A673 (cell line): ENCODE results near the gene R3HDML. TPM values are rescaled to one million over a fixed set of nuclear protein-coding genes. Genes with fewer than 3 reads are reported as not detected.

Experiments
- BruUV-seq: library from RNA; stranded (reverse); fragments of 400-500 nt; replicated peaks from 2 replicates; lab custom pipeline; 2021; lab: Mats Ljungman, UMichigan
- CTCF ChIA-PET: fragments of 300-600 bp; sonication (Branson Sonifier 250); formaldehyde crosslinking; loops from one replicate; lab custom pipeline; 2022; ENCODE audit warnings: antibody characterized with exemption; lab: Charles Lee
- POLR2A ChIA-PET: fragments of 300-600 bp; sonication (Branson Sonifier 250); formaldehyde crosslinking; loops from one replicate; lab custom pipeline; 2022; ENCODE audit warnings: antibody characterized with exemption; ENCODE audit not compliant: low non-redundant PET; lab: Charles Lee
- DNase-seq: peaks from one replicate; pipeline ENCODE4 v3.0.0-alpha.2; 2015; ENCODE audit warnings: low spot score
- H3K27ac ChIP-seq: fragments of 200-600 bp; sonication (generic); 2 replicates; pipeline ENCODE4 v1.5.1; 2016; ENCODE audit warnings: mixed run types, low read depth, mild to moderate bottlenecking, mixed read lengths, antibody characterized with exemption, low read length; ENCODE audit not compliant: poor library complexity, severe bottlenecking
- H3K27me3 ChIP-seq: fragments of 200-600 bp; sonication (generic); replicated peaks from 2 replicates; pipeline ENCODE4 v1.6.1; 2017; ENCODE audit warnings: mixed run types, low read depth, mild to moderate bottlenecking, mixed read lengths, antibody characterized with exemption, low read length; ENCODE audit not compliant: insufficient read depth, poor library complexity
- H3K36me3 ChIP-seq: fragments of 200-600 bp; sonication (generic); 2 replicates; pipeline ENCODE4 v1.6.1; 2016; ENCODE audit warnings: mixed run types, mild to moderate bottlenecking, mixed read lengths, antibody characterized with exemption, low read length; ENCODE audit not compliant: insufficient read depth, poor library complexity, severe bottlenecking
- H3K4me1 ChIP-seq: fragments of 200-600 bp; sonication (generic); 2 replicates; pipeline ENCODE4 v1.6.1; 2017; ENCODE audit warnings: mixed run types, mild to moderate bottlenecking, mixed read lengths, antibody characterized with exemption, low read length; ENCODE audit not compliant: insufficient read depth, poor library complexity, severe bottlenecking
- H3K4me3 ChIP-seq: fragments of 200-600 bp; sonication (generic); 2 replicates; pipeline ENCODE4 v1.5.1; 2016; ENCODE audit warnings: low read depth, mixed run types, mild to moderate bottlenecking, mixed read lengths, low read length; ENCODE audit not compliant: poor library complexity, severe bottlenecking
- H3K9me3 ChIP-seq: fragments of 200-600 bp; sonication (generic); 2 replicates; pipeline ENCODE4 v1.6.1; 2016; ENCODE audit warnings: mixed run types, low read depth, mild to moderate bottlenecking, mixed read lengths, antibody characterized with exemption, low read length; ENCODE audit not compliant: poor library complexity, severe bottlenecking
- CTCF ChIP-seq: fragments of 300-800, 200-600 bp; sonication (generic); conservative IDR thresholded peaks from 2 replicates; pipeline ENCODE4 v1.5.1; 2017; ENCODE audit warnings: low read depth, mild to moderate bottlenecking, antibody characterized with exemption, low read length, moderate library complexity, mixed read lengths
- EZH2 ChIP-seq: fragments of 200-600 bp; sonication (generic); IDR thresholded peaks from 2 replicates; pipeline ENCODE4 v1.6.1; 2017; ENCODE audit warnings: borderline replicate concordance, low read depth, mild to moderate bottlenecking, mixed read lengths, antibody characterized with exemption, low read length; ENCODE audit not compliant: poor library complexity, severe bottlenecking
- intact Hi-C: fragments of 100-400 bp; cut with micrococcal nuclease; formaldehyde crosslinking; loops from one replicate; pipeline ENCODE4 v1.10.0; 2022; ENCODE audit not compliant: unreplicated experiment
- total RNA-seq: library from RNA; stranded (reverse); gene quantifications from 2 replicates; pipeline ENCODE4 v1.2.3, GENCODE V29; 2021

Gene R3HDML
- total RNA-seq, 1 experiment from 2014 or later = not detected

GRCh38 chr20:44304383-44304782, 32.5 kb upstream of the R3HDML start:
- no peaks in the 10 kb centered on the region for H3K27me3 ChIP-seq
- BruUV-seq = no TSS peak

GRCh38 chr20:44306927-44307326, 29.9 kb upstream of the R3HDML start:
- POLR2A ChIA-PET = no interaction called here
- no TSS peak for BruUV-seq
- H3K9me3 ChIP-seq = no peaks in the 10 kb centered on the region
- H3K36me3 ChIP-seq = no peaks in the 10 kb centered on the region
- no peaks in the 10 kb centered on the region for H3K27me3 ChIP-seq
- intact Hi-C loops = no loop called here
- no peak for DNase-seq
- TF ChIP-seq CTCF = no peak
- no peak for TF ChIP-seq EZH2
- H3K4me1 ChIP-seq = peaks cover 4% of the 10 kb centered on the region
- H3K27ac ChIP-seq = no peak overlapping the region
- CTCF ChIA-PET = no interaction called here
- H3K4me3 ChIP-seq = no peak overlapping the region

More at GRCh38 chr20:44304383-44304782, 32.5 kb upstream of the R3HDML start:
- TF ChIP-seq EZH2 (no peak), CTCF (no peak)
- ChIA-PET CTCF (no interaction called here), POLR2A (no interaction called here)
- H3K4me3 ChIP-seq = no peak overlapping the region
- H3K9me3 ChIP-seq = no peaks in the 10 kb centered on the region
- no peak for DNase-seq
- intact Hi-C loops = no loop called here
- H3K27ac ChIP-seq = no peak overlapping the region
- H3K4me1 ChIP-seq = no peaks in the 10 kb centered on the region
- H3K36me3 ChIP-seq = no peaks in the 10 kb centered on the region

GRCh38 chr20:44309763-44310663, 26.8 kb upstream of the R3HDML start:
- DNase-seq = no peak
- Histone ChIP-seq H3K4me1 (peaks cover 4% of the 10 kb centered on the region), H3K27ac (peak overlapping the region; percentile 51), H3K4me3 (peak overlapping the region; percentile 81), H3K9me3 (no peaks in the 10 kb centered on the region), H3K36me3 (no peaks in the 10 kb centered on the region), H3K27me3 (no peaks in the 10 kb centered on the region)
- ChIA-PET CTCF (interaction anchor here (0.5 to 3.7 kb wide), 5 partner anchors 17 to 193 kb away, joined by 3 to 28 read pairs (median 11); no protein-coding TSS in a partner anchor), POLR2A (no interaction called here)
- TSS peak; percentile 64 for BruUV-seq
- TF ChIP-seq CTCF (no peak), EZH2 (no peak)
- intact Hi-C loops = loop anchor here (5.0 kb wide), 1 partner anchor 193 kb away; no protein-coding TSS in a partner anchor
